ENCODE measurements around the gene VAX1.
A peak's percentile ranks its signal among the peaks of the same experiment; 100 is the strongest.

DNA sequence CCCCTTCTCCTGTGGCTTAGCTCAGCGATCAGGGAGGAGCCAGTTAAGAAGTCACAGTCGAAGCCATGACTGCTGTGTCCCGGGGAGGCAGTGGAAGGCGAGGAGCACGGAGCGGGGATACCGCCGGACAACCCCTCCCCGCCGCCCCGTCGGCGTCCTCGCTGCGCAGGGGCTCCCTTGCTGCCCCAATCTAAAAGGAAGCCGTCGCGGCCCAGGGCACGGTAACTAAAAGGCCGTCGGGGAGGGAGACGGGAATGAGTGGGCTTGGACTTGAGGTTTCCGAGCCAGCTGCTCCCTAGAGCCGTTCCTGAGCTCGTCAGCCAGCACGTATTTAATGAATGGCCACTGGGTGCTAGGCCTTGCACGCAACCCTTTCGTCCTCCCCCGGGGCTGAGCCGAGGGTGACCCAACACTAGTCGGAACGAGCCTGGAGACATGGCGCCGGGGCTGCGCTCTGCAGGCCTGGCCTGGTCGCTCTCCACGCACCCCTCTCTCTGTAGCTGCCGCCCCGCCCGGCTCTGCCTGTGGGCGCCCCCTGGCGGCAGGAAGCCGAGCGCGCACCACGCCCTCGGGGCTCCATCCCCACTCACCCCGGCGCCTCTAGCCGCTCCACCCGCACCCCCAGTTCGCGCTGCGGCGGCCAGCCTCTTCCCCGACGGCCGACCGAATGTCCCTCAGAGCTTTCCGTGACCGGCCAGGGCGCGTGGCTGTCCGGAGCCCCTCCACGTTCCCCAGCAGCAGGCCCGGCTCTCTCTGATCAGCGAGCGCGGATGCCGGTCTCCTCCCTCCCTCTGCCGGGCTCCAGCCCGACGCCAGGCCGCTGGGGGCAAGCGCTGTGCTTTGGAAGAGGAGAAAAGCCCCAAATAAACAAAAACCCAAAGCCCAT is 30.0 kb upstream of the VAX1 start:
- TF ChIP-seq EZH2 (IDR thresholded peaks at IDR 0.05; ENCODE audit: borderline replicate concordance, low read depth, low read length, severe bottlenecking) (peak; percentile 76), CTCF (IDR thresholded peaks at IDR 0.05; ENCODE audit: extremely low read depth in 1 of 2, insufficient read depth in 1 of 2, low read depth in 1 of 2, low read length in 2 of 2) (peak; percentile 90 to 93)
